Measurements from ENCODE around the gene FIGNL2. TPM values are rescaled to one million over a fixed set of nuclear protein-coding genes. Genes with fewer than 3 reads are reported as not detected.
"Not testable (repeated sequence)": the region's sequence is repeated elsewhere in the genome, so short reads cannot be mapped to it uniquely, and the experiment has no call there.

The FIGNL2 gene
- total RNA-seq, 1 experiment from 2014 or later: not detected

- DNase-seq (ENCODE audit: low spot score): no peak
Measured at GRCh38 chr12:51818086-51818485, 30.4 kb downstream of the FIGNL2 start.

DNA sequence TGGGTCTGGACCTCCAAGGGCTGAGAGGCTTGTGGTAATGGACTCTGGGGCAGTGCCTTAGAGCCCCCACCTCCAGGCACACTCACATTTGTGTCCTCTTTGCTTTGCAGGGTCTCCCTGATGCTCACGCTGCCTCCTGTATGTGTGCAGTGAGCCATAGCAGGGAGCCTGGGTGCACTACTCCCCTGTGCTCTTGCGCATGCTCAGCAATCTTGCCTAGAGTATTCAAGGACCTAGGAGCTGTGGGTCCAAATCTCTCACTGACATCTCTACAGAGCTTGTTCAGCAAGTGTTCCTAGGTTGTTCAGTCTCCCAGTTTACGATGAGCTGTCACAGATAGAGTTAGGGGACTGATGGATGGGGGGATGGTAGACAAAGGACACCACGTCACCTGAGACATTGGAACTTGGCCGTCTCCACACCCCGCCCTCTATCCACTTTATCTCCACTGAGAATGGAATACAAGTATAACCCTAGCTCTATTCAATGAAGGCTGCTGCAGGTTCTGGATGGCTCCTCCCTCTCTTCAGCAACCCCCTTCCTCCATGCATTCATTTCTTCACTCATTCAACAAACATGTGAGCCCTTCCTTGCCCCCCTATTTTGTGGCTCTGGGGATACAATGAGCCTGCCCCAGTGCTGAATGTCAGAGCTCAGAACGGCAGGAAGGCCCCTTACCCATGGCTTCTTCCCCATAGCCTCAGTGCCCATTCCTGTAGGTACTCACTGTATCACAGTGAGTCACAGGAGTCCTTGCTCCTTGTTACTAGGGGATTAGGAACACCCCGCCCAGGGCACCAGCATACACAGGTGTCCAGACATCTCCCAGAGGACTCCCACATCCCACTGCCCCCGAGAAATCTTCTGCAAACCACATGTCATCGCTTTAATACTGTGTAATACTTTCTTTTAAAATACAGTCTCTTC is 31.2 kb downstream of the FIGNL2 start:
- DNase-seq (ENCODE audit: low spot score): no peak

GRCh38 chr12:51815571-51815970 is 32.9 kb downstream of the FIGNL2 start:
- no peak for DNase-seq (ENCODE audit: low spot score)

DNA sequence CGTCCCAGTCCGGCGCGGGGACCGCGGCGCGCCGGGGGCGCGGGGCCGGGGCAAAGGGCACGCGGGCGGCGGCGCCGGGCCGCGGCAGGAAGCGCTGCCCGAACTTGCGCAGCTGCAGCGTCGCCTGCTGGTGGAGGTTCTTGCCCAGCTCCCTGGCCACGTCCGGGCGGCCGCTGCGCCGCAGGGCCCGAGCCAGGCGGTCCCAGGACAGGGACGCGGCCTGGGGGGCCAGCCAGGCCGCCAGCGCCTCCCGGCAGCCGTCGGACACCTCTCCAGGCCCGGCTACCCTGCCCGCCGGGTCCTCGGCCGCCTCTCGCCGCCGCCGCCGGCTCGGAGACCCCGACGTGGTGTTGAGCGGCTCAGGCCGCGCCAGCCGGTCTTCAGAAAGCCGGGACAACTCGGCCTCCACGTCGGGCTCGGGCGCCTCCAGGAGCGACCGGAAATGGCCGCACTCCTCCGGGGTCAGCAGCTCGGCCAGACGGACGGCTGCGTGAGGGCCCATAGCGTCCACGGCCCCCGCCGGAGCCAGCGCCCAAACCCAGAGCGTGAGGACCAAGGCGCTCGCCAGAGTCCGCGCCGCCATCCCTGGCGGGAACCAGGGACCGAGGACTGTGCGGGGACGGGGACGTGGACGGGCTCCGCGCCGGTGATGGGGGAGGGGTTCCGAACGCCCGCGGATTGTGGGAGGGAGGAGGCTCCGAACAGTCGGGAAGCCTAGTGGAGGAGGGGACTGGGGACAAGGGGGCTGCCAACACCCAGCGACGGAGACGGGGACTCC is 34.0 kb downstream of the FIGNL2 start:
- DNase-seq (ENCODE audit: low spot score): no peak

GRCh38 chr12:51813931-51814310 is 34.6 kb downstream of the FIGNL2 start:
- DNase-seq (ENCODE audit: low spot score): no peak

- DNase-seq (ENCODE audit: low spot score): no peak
Measured at GRCh38 chr12:51812871-51813270, 35.6 kb downstream of the FIGNL2 start.

- no peak for DNase-seq (ENCODE audit: low spot score)
Measured at GRCh38 chr12:51811203-51812202, 37.0 kb downstream of the FIGNL2 start.

DNA sequence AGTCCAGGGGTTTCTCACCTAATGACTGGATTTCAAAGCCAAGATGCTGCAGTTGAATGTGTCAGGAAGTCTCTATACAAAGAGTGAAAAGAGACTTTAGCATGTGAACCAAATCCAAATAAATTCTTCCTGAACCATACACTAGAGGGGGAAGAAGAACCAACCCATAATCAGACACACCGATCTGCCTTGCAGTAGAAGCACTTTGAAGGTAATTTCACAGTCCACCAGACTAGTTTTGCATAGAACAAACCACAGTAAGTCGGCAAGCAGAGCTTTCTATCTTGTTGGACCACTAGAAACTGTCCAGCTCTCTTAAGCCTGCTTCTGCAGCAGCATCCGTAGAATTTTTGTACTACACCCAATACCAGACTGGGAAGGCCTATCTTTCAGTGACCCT is 39.3 kb downstream of the FIGNL2 start:
- no peak for DNase-seq (ENCODE audit: low spot score)

- DNase-seq (ENCODE audit: low spot score): no peak
Measured at GRCh38 chr12:51806896-51807295, 41.6 kb downstream of the FIGNL2 start.

- DNase-seq (ENCODE audit: low spot score): no peak
Measured at GRCh38 chr12:51801027-51801426, 47.5 kb downstream of the FIGNL2 start.

DNA sequence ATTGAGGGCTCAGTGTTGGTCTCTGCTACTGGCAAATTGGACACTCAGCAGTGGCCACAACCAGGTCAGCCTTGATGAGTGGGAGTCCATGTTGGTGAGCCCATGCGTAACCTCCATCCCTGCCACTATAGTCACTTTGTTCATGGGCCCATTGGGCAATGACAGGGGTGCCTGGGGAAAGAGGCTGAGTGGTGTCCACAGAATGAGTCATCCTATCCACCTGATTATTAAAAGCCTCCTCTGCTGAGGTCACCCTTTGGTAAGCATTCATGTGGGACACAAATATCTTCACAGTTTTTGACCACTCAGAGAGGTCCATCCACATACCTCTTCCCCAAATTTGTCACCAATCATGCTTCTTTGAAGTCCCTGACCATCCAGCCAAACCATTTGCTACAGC is 50.0 kb downstream of the FIGNL2 start:
- no peak for DNase-seq (ENCODE audit: low spot score)

DNA sequence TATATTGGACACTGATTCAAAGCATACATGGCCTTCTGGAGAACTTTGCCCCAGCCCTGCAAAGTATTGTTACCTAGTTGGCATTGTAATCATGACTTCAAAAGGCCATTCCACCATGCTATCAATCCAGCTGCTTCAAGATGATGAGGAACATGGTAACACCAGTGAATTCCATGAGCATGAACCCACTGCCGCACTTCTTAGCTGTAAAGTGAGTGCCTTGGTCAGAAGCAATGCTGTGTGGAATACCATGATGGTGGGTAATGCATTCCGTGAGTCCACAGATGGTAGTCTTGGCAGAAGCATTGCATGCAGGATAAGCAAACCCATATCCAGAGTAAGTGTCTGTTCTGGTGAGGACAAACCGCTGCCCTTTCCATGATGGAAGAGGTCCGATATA is 50.5 kb downstream of the FIGNL2 start:
- not testable (repeated sequence) for DNase-seq (ENCODE audit: low spot score)

GRCh38 chr12:51797301-51797700 is 51.2 kb downstream of the FIGNL2 start:
- no peak for DNase-seq (ENCODE audit: low spot score)

GRCh38 chr12:51793201-51793600 is 55.3 kb downstream of the FIGNL2 start:
- DNase-seq (ENCODE audit: low spot score): no peak

- no peak for DNase-seq (ENCODE audit: low spot score)
Measured at GRCh38 chr12:51792417-51792816, 56.1 kb downstream of the FIGNL2 start.

GRCh38 chr12:51788876-51789275 is 59.6 kb downstream of the FIGNL2 start:
- DNase-seq (ENCODE audit: low spot score): no peak

- no peak for DNase-seq (ENCODE audit: low spot score)
Measured at GRCh38 chr12:51785906-51786305, 62.6 kb downstream of the FIGNL2 start.

- no peak for DNase-seq (ENCODE audit: low spot score)
Measured at GRCh38 chr12:51784688-51785087, 63.8 kb downstream of the FIGNL2 start.

GRCh38 chr12:51779876-51780275 is 68.6 kb downstream of the FIGNL2 start:
- DNase-seq (ENCODE audit: low spot score): no peak

GRCh38 chr12:51777973-51778372 is 70.5 kb downstream of the FIGNL2 start:
- DNase-seq (ENCODE audit: low spot score): no peak

DNA sequence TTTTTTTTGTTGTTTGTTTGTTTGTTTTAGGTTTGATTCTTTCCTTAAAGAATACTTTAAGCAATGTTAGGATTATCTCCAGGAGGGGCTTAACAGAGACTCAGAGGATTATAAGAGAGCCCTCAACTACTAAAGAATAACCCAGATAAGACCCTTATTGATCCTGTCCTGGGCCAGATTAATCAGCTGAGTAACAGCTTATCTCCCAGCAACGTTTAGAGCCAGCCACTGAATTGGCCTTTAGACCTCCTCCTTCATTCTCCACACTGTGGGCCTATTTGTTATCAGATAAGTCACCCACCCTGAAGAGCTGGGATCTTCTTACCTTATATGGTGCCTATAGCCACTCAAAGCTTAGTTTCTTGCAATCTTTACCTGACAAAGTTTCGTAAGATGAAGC is 71.1 kb downstream of the FIGNL2 start:
- DNase-seq (ENCODE audit: low spot score): no peak

GRCh38 chr12:51774933-51775332 is 73.6 kb downstream of the FIGNL2 start:
- DNase-seq (ENCODE audit: low spot score): no peak
